Mucosa of descending colon (tissue), 3 donors: ENCODE results near the gene ZNF614. TPM values are rescaled to one million over a fixed set of nuclear protein-coding genes. Genes with fewer than 3 reads are reported as not detected.
A peak's percentile ranks its signal among the peaks of the same experiment; 100 is the strongest.
"Not testable (repeated sequence)": the region's sequence is repeated elsewhere in the genome, so short reads cannot be mapped to it uniquely, and the experiment has no call there.

ENCODE experiments used
- ATAC-seq: fragments of 200-7000 bp; cut with Tn5 transposase; one replicate; pipeline ENCODE4 v1.9.1; 2020; ENCODE audit warnings: mild to moderate bottlenecking, moderate library complexity
- DNase-seq, 3 donors: peaks; one replicate each; pipeline ENCODE4 v3.0.0-alpha.2; 2020
- H3K36me3 ChIP-seq: fragments of 200-600 bp; one replicate; pipeline ENCODE4 v1.8.0; 2021; ENCODE audit warnings: low read depth, mild to moderate bottlenecking
- H3K4me1 ChIP-seq: fragments of 200-600 bp; one replicate; pipeline ENCODE4 v1.8.0; 2021; ENCODE audit warnings: low read depth, mild to moderate bottlenecking
- H3K4me3 ChIP-seq: fragments of 200-600 bp; one replicate; pipeline ENCODE4 v1.8.0; 2021; ENCODE audit warnings: mild to moderate bottlenecking
- H3K9me3 ChIP-seq: fragments of 200-600 bp; one replicate; pipeline ENCODE4 v1.8.0; 2021; ENCODE audit warnings: mild to moderate bottlenecking
- CTCF ChIP-seq: fragments of 200-600 bp; IDR thresholded peaks from one replicate; pipeline ENCODE4 v1.8.0; 2022; ENCODE audit warnings: antibody characterized with exemption, mild to moderate bottlenecking
- intact Hi-C, 2 donors: fragments of 100-400 bp; cut with DNase I in 1 of 2; cut with micrococcal nuclease in 1 of 2; formaldehyde crosslinking; loops; one replicate each; pipeline versions ENCODE4 v1.11.0 to v1.11.1; 2022; cut with DNase I, micrococcal nuclease
- total RNA-seq, 3 donors: library from RNA; stranded (reverse); fragmentation: NEBNext Ultra II Directional in 2 of 3; extraction: Animal tissue kit (Norgen Biotek cat#: 25700) in 2 of 3; gene quantifications; one replicate each; pipeline versions ENCODE4 v1.2.1 to v1.2.4, GENCODE V29; 2021 to 2023
- donor health status: DM: no; HTN: no; CAD: no; lungs with moderate emphysema.
- donor health status: DM: no; HTN: no; CAD: no.
- donor health status: DM: no; HTN: yes; CAD: no.

Gene ZNF614
- total RNA-seq, 3 donors from 2014 or later: 3.8 to 7.9 (median 4.1) TPM

- no peak for DNase-seq
Observed at GRCh38 chr19:51980116-51980736, 48.0 kb downstream of the ZNF614 start.

GRCh38 chr19:51978882-51979281, 49.3 kb downstream of the ZNF614 start:
- DNase-seq (no peak), ATAC-seq (no peak)
- intact Hi-C loops: no loop called here
- no peak overlapping the region for H3K4me3 ChIP-seq
- H3K36me3 ChIP-seq: peaks cover 5% of the 10 kb centered on the region
- no peaks in the 10 kb centered on the region for H3K4me1 ChIP-seq
- H3K9me3 ChIP-seq: peaks cover 100% of the 10 kb centered on the region
- no peak for TF ChIP-seq CTCF

More at GRCh38 chr19:51980116-51980736, 48.0 kb downstream of the ZNF614 start:
- intact Hi-C loops: no loop called here
- TF ChIP-seq CTCF: no peak
- Histone ChIP-seq H3K36me3 (no peaks in the 10 kb centered on the region), H3K4me1 (peaks cover under 1% of the 10 kb centered on the region), H3K4me3 (no peak overlapping the region), H3K9me3 (peaks cover 100% of the 10 kb centered on the region)
- ATAC-seq: no peak

- DNase-seq: no peak
- Histone ChIP-seq H3K4me3 (no peak overlapping the region), H3K36me3 (peaks cover 17% of the 10 kb centered on the region), H3K4me1 (no peaks in the 10 kb centered on the region), H3K9me3 (peaks cover 100% of the 10 kb centered on the region)
- TF ChIP-seq CTCF: no peak
- intact Hi-C loops: no loop called here
- ATAC-seq: no peak
Observed at GRCh38 chr19:51977346-51977745, 50.8 kb downstream of the ZNF614 start.

GRCh38 chr19:51976852-51977251, 51.3 kb downstream of the ZNF614 start:
- TF ChIP-seq CTCF: no peak
- Histone ChIP-seq H3K36me3 (peaks cover 19% of the 10 kb centered on the region), H3K4me3 (no peak overlapping the region), H3K9me3 (peaks cover 100% of the 10 kb centered on the region), H3K4me1 (no peaks in the 10 kb centered on the region)
- ATAC-seq: no peak
- intact Hi-C loops: no loop called here
- DNase-seq: no peak

- H3K4me1 ChIP-seq, DNase-seq, H3K4me3 ChIP-seq, intact Hi-C loops, ATAC-seq: not testable (repeated sequence)
- H3K36me3 ChIP-seq: peaks cover 29% of the 10 kb centered on the region
- H3K9me3 ChIP-seq: peaks cover 100% of the 10 kb centered on the region
Observed at GRCh38 chr19:51975787-51976186, 52.4 kb downstream of the ZNF614 start.

- Histone ChIP-seq H3K36me3 (peaks cover 52% of the 10 kb centered on the region), H3K4me1 (no peaks in the 10 kb centered on the region), H3K4me3 (no peak overlapping the region), H3K9me3 (peaks cover 99% of the 10 kb centered on the region)
- no peak for ATAC-seq
- intact Hi-C loops: no loop called here
- TF ChIP-seq CTCF: no peak
- peak in 1 of 3 donors; percentile 14 for DNase-seq
Observed at GRCh38 chr19:51971624-51972023, 56.6 kb downstream of the ZNF614 start.
